Measurements from ENCODE around the gene CENPC.

CENPC gene, protein sequence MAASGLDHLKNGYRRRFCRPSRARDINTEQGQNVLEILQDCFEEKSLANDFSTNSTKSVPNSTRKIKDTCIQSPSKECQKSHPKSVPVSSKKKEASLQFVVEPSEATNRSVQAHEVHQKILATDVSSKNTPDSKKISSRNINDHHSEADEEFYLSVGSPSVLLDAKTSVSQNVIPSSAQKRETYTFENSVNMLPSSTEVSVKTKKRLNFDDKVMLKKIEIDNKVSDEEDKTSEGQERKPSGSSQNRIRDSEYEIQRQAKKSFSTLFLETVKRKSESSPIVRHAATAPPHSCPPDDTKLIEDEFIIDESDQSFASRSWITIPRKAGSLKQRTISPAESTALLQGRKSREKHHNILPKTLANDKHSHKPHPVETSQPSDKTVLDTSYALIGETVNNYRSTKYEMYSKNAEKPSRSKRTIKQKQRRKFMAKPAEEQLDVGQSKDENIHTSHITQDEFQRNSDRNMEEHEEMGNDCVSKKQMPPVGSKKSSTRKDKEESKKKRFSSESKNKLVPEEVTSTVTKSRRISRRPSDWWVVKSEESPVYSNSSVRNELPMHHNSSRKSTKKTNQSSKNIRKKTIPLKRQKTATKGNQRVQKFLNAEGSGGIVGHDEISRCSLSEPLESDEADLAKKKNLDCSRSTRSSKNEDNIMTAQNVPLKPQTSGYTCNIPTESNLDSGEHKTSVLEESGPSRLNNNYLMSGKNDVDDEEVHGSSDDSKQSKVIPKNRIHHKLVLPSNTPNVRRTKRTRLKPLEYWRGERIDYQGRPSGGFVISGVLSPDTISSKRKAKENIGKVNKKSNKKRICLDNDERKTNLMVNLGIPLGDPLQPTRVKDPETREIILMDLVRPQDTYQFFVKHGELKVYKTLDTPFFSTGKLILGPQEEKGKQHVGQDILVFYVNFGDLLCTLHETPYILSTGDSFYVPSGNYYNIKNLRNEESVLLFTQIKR

DNA sequence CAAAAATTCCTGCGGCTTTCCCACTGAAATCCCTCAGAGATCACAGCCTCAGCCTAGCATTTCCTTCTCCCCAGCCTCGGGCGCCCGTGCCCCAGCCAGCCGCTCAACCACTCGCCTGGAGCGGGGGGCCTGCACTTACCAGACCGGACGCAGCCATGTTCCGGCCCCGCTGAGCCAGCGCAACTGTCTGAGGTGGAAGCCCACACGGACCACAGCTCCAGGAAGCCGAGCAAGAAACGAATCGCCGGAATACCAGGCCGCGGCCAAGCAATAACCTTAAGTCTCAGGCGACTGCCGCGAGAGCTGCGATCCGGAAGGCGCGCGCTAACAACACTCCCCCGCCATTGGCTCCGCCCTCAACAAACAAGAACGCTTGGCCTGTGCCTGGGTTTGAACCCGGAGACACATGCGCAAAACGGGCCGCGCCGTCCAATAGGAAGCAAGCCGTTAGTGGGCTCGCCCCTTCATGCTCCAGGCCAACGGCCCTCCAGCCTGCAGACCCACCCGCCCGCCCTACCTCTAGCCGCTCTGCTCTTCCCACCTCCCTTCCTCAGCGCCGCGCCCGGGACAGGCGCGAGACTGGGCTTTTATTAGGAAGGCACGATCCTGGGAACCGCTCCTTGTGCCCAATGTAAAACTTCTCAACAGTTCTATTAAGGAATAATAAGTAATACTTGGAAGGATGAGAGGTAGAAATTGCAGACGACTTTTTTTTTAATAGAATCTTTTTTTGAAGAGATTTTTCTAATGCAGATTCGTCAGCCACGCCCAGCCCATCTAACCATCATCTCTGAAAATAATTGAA is at the start of gene CENPC:
CENPC (minus strand) TSS at position 305 of the 805 bp plus-strand sequence; CDS start at position 157, 148 bp downstream.
- Histone ChIP-seq H3K36me3 (peaks cover 4% of the 10 kb centered on the region), H3K4me3 (ENCODE audit: low read depth in 1 of 2, low read length in 1 of 2) (peak within 1 kb of the TSS; percentile 76 to 80), H3K9me3 (no peaks in the 10 kb centered on the region), H3K27me3 (no peaks in the 10 kb centered on the region), H3K4me1 (ENCODE audit: control insufficient read depth in 1 of 2, insufficient read depth in 1 of 2, low read depth in 1 of 2, low read length in 1 of 2) (peaks cover 18 to 32% of the 10 kb centered on the region in 2 experiments), H3K27ac (peak within 1 kb of the TSS; percentile 89)
- TF ChIP-seq, protein P1, sequence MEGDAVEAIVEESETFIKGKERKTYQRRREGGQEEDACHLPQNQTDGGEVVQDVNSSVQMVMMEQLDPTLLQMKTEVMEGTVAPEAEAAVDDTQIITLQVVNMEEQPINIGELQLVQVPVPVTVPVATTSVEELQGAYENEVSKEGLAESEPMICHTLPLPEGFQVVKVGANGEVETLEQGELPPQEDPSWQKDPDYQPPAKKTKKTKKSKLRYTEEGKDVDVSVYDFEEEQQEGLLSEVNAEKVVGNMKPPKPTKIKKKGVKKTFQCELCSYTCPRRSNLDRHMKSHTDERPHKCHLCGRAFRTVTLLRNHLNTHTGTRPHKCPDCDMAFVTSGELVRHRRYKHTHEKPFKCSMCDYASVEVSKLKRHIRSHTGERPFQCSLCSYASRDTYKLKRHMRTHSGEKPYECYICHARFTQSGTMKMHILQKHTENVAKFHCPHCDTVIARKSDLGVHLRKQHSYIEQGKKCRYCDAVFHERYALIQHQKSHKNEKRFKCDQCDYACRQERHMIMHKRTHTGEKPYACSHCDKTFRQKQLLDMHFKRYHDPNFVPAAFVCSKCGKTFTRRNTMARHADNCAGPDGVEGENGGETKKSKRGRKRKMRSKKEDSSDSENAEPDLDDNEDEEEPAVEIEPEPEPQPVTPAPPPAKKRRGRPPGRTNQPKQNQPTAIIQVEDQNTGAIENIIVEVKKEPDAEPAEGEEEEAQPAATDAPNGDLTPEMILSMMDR (IDR thresholded peaks at IDR 0.05) = no peak

DNA sequence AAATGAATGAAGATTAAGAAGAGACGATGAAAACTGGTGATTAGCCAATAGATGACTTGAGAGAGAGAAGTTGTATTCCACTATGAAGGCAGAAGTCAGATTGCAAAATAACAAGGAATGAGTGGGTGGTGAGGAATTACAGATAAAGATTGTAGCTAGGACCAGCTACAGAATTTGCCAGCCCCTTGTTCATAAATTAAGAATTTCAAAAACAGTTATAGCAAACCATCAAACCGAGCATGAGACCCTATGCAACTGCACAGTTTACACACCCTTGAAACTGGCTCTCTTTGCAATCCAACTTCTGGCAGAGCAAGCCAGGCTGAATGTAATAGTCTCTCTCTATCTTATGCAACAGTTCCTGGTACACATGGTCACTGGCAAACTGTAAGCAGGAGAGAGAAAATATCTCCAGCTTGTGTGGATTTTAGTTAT is 48.5 kb upstream of the CENPC start:
- H3K27me3 ChIP-seq = no peaks in the 10 kb centered on the region
- H3K4me1 ChIP-seq (ENCODE audit: control insufficient read depth in 1 of 2, insufficient read depth in 1 of 2, low read depth in 1 of 2, low read length in 1 of 2) = no peaks in the 10 kb centered on the region
- H3K36me3 ChIP-seq = no peaks in the 10 kb centered on the region
- H3K9me3 ChIP-seq = no peaks in the 10 kb centered on the region
- TF ChIP-seq, protein P1 (IDR thresholded peaks at IDR 0.05) = no peak
- H3K27ac ChIP-seq = no peak overlapping the region
- no peak overlapping the region for H3K4me3 ChIP-seq (ENCODE audit: low read depth in 1 of 2, low read length in 1 of 2)

DNA sequence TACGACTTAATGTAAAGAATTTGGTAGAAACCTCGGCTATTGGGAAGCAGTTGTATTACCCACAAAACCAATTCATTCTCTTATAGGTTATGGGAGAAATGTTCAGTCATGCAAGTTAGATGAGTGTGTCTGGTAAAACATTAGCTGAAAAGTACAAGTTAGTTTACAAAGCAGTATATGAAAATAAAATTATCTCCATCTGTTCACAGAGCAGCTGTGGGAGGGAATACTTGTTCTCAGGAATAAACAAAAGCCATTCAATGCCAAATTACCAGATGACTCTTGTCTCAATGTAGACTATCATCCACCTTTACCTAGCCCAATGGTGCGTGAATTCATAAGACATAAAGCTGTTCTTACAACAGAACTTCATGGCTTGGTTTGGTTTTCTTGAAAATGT is 41.9 kb upstream of the CENPC start:
- Histone ChIP-seq H3K27me3 (no peaks in the 10 kb centered on the region), H3K27ac (no peak overlapping the region)

DNA sequence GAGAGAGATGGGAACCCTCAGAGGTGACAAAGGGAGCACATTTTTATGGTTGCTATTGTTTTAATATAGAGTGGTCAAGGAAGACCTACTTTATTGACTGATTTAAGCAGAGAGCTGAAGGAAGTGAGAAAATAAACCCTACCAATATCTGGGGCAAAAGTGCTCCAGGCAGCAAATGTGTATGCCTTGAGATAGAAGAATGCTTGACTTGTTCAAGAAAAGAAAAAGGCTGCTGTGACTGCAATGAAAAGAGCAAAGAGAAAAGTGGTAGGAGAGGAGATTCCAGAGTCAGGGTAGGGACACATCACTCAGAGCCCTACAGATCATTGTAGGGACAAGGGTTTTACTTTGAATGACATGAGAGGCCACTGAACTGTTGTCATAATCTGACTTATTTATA is 39.2 kb upstream of the CENPC start:
- no peaks in the 10 kb centered on the region for H3K36me3 ChIP-seq
- H3K27me3 ChIP-seq = no peaks in the 10 kb centered on the region
- H3K27ac ChIP-seq = no peak overlapping the region
- TF ChIP-seq, protein P1 (IDR thresholded peaks at IDR 0.05) = no peak
- H3K4me3 ChIP-seq (ENCODE audit: low read depth in 1 of 2, low read length in 1 of 2) = no peak overlapping the region
- no peaks in the 10 kb centered on the region for H3K9me3 ChIP-seq
- H3K4me1 ChIP-seq (ENCODE audit: control insufficient read depth in 1 of 2, insufficient read depth in 1 of 2, low read depth in 1 of 2, low read length in 1 of 2) = peaks cover 5 to 10% of the 10 kb centered on the region in 2 experiments

More for the DNA sequence above, 41.9 kb upstream of the CENPC start:
- Histone ChIP-seq H3K36me3 (no peaks in the 10 kb centered on the region), H3K9me3 (no peaks in the 10 kb centered on the region), H3K4me1 (ENCODE audit: control insufficient read depth in 1 of 2, insufficient read depth in 1 of 2, low read depth in 1 of 2, low read length in 1 of 2) (no peaks in the 10 kb centered on the region), H3K4me3 (ENCODE audit: low read depth in 1 of 2, low read length in 1 of 2) (no peak overlapping the region)
- TF ChIP-seq, protein P1 (IDR thresholded peaks at IDR 0.05) = no peak

DNA sequence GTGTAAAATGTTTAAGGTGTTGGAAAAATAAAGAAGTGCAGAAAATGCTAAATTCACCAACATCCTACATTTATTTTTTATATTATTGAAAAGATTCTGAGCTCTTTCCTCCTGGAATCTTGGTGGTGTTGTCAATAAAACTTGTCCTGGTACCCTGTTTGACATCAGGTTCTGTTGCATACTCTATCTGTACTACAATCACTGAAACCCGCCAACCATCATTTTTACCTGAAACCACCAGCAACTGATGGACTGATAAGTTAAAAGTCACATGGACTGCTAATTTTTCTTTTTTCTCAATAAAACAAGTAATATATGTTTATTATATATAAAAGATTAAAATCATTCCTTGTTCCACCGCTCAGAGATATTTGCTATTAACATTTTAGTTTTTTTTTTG is 36.6 kb upstream of the CENPC start:
- no peak overlapping the region for H3K4me3 ChIP-seq (ENCODE audit: low read depth in 1 of 2, low read length in 1 of 2)

More for the DNA sequence above, 36.6 kb upstream of the CENPC start:
- peaks cover 5 to 10% of the 10 kb centered on the region in 2 experiments for H3K4me1 ChIP-seq (ENCODE audit: control insufficient read depth in 1 of 2, insufficient read depth in 1 of 2, low read depth in 1 of 2, low read length in 1 of 2)
- no peak overlapping the region for H3K27ac ChIP-seq
- no peaks in the 10 kb centered on the region for H3K9me3 ChIP-seq
- TF ChIP-seq, protein P1 (IDR thresholded peaks at IDR 0.05) = no peak
- no peaks in the 10 kb centered on the region for H3K27me3 ChIP-seq
- no peaks in the 10 kb centered on the region for H3K36me3 ChIP-seq
